ENCODE results near the gene SLC26A2. TPM values are rescaled to one million over a fixed set of nuclear protein-coding genes. Genes with fewer than 3 reads are reported as not detected.

The SLC26A2 gene
- total RNA-seq, 3 donors from 2014 or later, result 7.9 to 8.8 (median 8.0) TPM

DNA sequence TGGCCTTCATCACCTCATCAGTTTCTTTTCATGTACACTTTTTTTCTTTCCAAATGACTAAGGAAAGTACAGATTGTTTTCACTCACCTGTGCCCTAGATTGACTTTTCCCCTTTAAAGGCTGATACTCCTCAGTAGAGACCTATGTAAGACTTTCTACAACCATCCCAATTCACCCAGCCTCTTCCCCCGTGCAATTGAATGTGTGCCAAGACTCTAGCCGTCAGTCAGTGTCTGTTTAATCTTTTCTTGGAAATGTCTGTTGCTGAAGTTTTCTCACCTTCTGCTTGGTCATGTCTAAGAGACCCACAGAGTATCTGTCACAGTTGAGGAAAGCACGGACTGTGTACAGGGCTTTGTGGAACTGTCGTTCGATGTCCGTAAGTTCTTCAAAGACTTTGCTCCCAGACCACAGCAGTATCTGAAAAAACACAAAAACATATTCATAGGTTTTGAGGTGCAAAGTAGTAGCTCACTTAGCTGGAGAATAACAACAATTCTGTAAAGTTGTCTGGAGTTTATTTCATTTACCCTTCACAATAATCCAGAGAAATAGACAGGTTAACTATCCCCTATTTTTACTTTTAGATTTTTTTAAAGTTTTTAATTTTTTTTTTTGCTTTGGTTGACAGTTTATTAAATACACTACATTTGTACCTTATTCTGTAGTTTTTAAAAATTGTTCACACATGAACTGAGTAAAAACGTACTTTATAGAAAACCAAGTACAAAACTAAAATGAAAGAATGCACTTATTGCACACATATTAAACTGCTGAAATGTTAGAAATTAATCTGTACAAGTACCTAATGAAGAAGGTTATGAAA, 29.6 kb upstream of the SLC26A2 start:
- DNase-seq (no peak), ATAC-seq (no peak)
- H3K36me3 Mint-ChIP-seq (ENCODE audit: insufficient read depth), result no peaks in the 10 kb centered on the region
- H3K4me3 Mint-ChIP-seq, result no peak overlapping the region
- peaks cover 17% of the 10 kb centered on the region for H3K27me3 Mint-ChIP-seq (ENCODE audit: low read depth)
- H3K4me1 Mint-ChIP-seq (ENCODE audit: low read depth), result no peaks in the 10 kb centered on the region
- H3K9me3 Mint-ChIP-seq, result no peaks in the 10 kb centered on the region

DNA sequence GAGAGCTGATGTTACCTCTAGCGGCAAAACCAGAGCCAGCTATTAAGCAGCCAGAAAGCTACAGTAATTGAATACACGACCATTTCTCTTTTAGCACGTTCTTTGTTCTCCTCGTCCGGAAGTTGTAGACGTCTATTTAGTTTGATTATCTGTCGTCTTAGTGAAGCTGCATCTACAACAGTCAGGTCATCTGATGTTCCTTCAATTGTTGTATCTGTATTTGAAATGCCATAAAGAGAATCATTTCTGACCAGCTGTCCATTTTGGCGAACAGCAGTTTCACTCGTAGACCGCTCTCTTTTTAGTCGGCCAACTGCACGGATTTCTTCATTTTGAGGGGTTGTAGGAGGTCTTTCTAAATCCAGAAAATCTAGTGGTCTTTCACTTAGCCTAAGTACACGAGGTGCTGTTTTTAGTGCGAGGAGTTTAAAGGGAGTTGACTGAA, 28.5 kb upstream of the SLC26A2 start:
- Mint-ChIP-seq H3K4me1 (ENCODE audit: low read depth) (no peaks in the 10 kb centered on the region), H3K27me3 (ENCODE audit: low read depth) (peaks cover 20% of the 10 kb centered on the region), H3K4me3 (no peak overlapping the region), H3K9me3 (no peaks in the 10 kb centered on the region), H3K36me3 (ENCODE audit: insufficient read depth) (no peaks in the 10 kb centered on the region)
- no peak for ATAC-seq
- DNase-seq, result no peak

DNA sequence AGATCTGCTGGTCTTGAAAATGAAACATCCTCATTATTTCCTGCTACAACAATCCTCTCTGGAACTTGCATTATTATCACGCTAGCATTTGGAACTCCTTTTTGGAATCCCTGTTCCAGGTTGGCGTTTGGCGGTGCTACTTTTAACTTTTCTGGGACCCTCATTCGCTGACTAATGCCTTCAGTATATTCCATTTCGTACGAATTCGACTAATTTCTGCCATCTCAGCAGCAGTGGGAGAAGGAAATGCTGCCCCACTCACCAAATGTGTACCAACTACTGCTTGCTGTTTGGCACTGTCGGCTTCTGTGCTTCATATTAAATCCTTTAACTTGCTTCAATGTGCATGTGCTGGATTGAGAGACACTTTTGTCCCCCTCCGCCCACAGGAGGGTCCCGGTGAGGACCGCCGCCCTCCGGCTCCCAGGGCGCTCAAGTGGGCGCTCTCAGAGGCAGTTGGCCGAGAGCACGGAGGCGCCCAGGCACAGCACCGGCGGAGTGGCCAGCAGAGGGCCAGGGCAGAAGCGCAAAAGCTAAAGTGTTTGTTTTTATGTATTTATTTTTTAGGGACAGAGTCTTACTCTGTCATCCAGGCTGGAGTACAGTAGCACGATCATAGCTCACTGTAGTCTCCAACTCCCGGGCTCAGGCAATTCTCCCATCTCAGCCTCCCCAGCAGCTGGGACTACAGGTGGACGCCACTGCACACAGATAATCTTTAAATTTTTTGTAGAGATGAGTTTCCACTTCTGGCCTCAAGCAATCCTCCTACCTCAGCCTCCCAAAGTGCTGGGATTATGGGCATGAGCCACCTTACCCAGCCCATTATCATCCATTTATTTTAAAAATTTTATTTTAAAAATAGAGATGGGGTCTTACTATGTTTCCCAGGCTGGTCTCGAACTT, 27.9 kb upstream of the SLC26A2 start:
- Mint-ChIP-seq H3K9me3 (no peaks in the 10 kb centered on the region), H3K4me1 (ENCODE audit: low read depth) (no peaks in the 10 kb centered on the region), H3K36me3 (ENCODE audit: insufficient read depth) (no peaks in the 10 kb centered on the region), H3K27me3 (ENCODE audit: low read depth) (peaks cover 21% of the 10 kb centered on the region), H3K4me3 (no peak overlapping the region)
- no peak for DNase-seq
- no peak for ATAC-seq

GRCh38 chr5:149935431-149935901, 25.1 kb upstream of the SLC26A2 start:
- peaks cover 17% of the 10 kb centered on the region for H3K27me3 Mint-ChIP-seq (ENCODE audit: low read depth)
- H3K4me1 Mint-ChIP-seq (ENCODE audit: low read depth), result no peaks in the 10 kb centered on the region
- no peak overlapping the region for H3K4me3 Mint-ChIP-seq
- no peaks in the 10 kb centered on the region for H3K9me3 Mint-ChIP-seq
- H3K36me3 Mint-ChIP-seq (ENCODE audit: insufficient read depth), result no peaks in the 10 kb centered on the region
- no peak for ATAC-seq
- no peak for DNase-seq

GRCh38 chr5:149936044-149936699, 24.4 kb upstream of the SLC26A2 start:
- ATAC-seq (no peak), DNase-seq (no peak)
- H3K36me3 Mint-ChIP-seq (ENCODE audit: insufficient read depth), result no peaks in the 10 kb centered on the region
- H3K9me3 Mint-ChIP-seq, result no peaks in the 10 kb centered on the region
- H3K27me3 Mint-ChIP-seq (ENCODE audit: low read depth), result peaks cover 17% of the 10 kb centered on the region
- H3K4me1 Mint-ChIP-seq (ENCODE audit: low read depth), result no peaks in the 10 kb centered on the region
- no peak overlapping the region for H3K4me3 Mint-ChIP-seq

DNA sequence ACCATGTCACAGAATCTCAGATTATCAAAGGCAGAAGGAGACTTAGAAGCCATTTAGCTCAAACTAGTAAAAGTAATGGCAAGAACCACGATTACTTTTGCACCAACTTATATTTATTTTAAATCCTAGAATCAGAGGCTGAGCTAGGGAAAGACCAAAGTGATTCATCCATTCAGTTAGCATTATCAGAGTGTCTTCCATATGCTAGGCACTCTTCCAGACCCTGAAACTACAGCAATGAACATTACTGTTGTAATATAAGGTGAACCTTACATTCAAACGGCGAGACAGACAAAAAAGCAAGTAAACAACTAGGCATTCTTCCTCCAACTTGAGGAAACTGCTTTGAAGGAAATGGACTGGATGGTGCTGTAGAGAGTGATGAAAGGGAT, 23.9 kb upstream of the SLC26A2 start:
- H3K27me3 Mint-ChIP-seq (ENCODE audit: low read depth), result peaks cover 15% of the 10 kb centered on the region
- no peaks in the 10 kb centered on the region for H3K9me3 Mint-ChIP-seq
- ATAC-seq, result no peak
- H3K4me1 Mint-ChIP-seq (ENCODE audit: low read depth), result no peaks in the 10 kb centered on the region
- no peak for DNase-seq
- H3K36me3 Mint-ChIP-seq (ENCODE audit: insufficient read depth), result no peaks in the 10 kb centered on the region
- H3K4me3 Mint-ChIP-seq, result no peak overlapping the region

DNA sequence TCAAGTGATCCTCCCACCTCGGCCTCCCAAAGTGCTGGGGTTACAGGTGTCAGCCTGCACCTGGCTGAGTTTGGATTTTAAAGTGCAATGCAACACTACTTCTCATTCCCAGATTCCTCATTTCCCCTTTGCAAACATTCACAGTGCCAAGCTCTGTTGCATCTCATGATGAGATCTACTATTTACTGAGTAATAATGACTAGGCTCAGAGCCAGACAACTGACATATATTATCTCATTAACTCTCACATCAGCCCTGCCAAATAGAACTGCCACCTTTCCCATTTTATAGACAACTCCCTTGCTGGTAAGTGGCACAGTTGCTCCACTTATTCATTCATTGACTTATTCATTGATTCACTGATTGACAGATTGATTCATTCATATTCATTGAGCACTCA, 22.9 kb upstream of the SLC26A2 start:
- Mint-ChIP-seq H3K9me3 (no peaks in the 10 kb centered on the region), H3K36me3 (ENCODE audit: insufficient read depth) (no peaks in the 10 kb centered on the region), H3K4me3 (no peak overlapping the region), H3K4me1 (ENCODE audit: low read depth) (no peaks in the 10 kb centered on the region), H3K27me3 (ENCODE audit: low read depth) (peaks cover 7% of the 10 kb centered on the region)
- ATAC-seq (no peak), DNase-seq (no peak)

DNA sequence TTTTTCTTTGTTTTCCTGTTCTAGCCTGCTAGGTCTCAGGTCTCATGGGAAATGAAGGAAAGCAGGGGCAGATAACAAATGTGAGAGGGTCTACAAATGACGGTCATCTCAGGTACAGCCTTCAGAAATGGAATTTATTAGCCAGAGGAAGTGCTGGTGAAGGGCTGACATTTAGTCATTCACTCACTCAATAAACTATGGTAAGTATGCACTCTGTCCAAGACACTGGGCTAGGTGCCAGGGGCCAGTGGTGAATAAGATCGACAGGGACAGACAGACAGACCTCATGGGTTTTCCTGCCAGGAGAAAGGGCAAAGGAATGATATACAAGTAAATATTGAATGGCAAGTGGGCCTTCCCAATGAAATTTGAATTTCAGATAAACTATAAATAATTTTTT, 22.3 kb upstream of the SLC26A2 start:
- H3K27me3 Mint-ChIP-seq (ENCODE audit: low read depth), result peaks cover 6% of the 10 kb centered on the region
- H3K4me3 Mint-ChIP-seq, result no peak overlapping the region

GRCh38 chr5:149938791-149939358, 21.7 kb upstream of the SLC26A2 start:
- Mint-ChIP-seq H3K9me3 (no peaks in the 10 kb centered on the region), H3K4me1 (ENCODE audit: low read depth) (no peaks in the 10 kb centered on the region), H3K4me3 (no peak overlapping the region), H3K36me3 (ENCODE audit: insufficient read depth) (no peaks in the 10 kb centered on the region), H3K27me3 (ENCODE audit: low read depth) (peaks cover 6% of the 10 kb centered on the region)
- DNase-seq (no peak), ATAC-seq (no peak)

More for the DNA sequence above, 22.3 kb upstream of the SLC26A2 start:
- H3K9me3 Mint-ChIP-seq, result no peaks in the 10 kb centered on the region
- no peaks in the 10 kb centered on the region for H3K4me1 Mint-ChIP-seq (ENCODE audit: low read depth)
- H3K36me3 Mint-ChIP-seq (ENCODE audit: insufficient read depth), result no peaks in the 10 kb centered on the region
- DNase-seq (no peak), ATAC-seq (no peak)

DNA sequence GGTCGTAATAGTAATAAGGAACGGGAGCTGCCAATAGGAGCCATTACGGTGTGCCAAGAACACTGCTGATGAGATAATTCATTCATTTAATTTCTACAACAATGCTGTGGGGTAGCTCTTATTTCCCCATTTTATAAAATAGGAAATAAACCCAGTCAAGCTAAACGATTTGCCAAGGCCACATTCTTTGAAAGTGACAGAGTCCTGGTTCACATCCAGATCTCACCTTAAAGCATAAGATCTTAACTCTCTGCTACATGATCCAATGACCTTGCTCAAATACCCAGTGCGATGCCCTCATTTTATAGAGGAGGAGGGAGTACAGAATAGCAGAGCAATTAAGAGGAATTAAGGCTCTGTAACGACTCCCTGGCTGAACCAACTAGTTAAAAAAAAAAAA, 21.0 kb upstream of the SLC26A2 start:
- H3K27me3 Mint-ChIP-seq (ENCODE audit: low read depth), result peaks cover 6% of the 10 kb centered on the region
- no peak for ATAC-seq
- no peaks in the 10 kb centered on the region for H3K36me3 Mint-ChIP-seq (ENCODE audit: insufficient read depth)
- no peaks in the 10 kb centered on the region for H3K9me3 Mint-ChIP-seq
- H3K4me3 Mint-ChIP-seq, result no peak overlapping the region
- no peaks in the 10 kb centered on the region for H3K4me1 Mint-ChIP-seq (ENCODE audit: low read depth)
- no peak for DNase-seq

DNA sequence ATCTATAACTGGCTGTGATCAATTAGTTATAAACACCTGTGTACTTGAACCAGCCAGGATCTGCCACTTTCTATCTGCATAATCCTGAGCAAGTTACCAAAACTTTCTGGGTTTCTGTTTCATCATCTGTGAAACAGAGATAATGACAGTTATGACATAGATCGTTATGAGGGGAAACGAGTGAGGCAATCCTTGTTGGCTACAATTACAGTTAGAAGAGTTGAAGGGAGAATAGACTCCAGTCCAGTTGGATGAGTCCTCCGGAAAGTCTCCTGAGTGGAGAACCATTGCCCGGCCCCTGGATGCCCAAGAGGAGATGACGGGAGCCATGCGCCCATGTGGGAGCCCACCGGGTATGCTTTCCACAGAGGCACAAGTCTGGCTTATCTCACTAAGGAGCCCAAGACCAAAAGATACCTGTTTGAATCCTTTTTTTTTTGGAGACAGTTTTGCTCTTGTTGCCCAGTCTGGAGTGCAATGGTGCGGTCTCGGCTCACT, 20.4 kb upstream of the SLC26A2 start:
- no peaks in the 10 kb centered on the region for H3K4me1 Mint-ChIP-seq (ENCODE audit: low read depth)
- no peak for DNase-seq
- ATAC-seq, result peak in 1 of 2 donors; percentile 41
- H3K9me3 Mint-ChIP-seq, result no peaks in the 10 kb centered on the region
- no peak overlapping the region for H3K4me3 Mint-ChIP-seq
- H3K36me3 Mint-ChIP-seq (ENCODE audit: insufficient read depth), result no peaks in the 10 kb centered on the region
- peaks cover 6% of the 10 kb centered on the region for H3K27me3 Mint-ChIP-seq (ENCODE audit: low read depth)

DNA sequence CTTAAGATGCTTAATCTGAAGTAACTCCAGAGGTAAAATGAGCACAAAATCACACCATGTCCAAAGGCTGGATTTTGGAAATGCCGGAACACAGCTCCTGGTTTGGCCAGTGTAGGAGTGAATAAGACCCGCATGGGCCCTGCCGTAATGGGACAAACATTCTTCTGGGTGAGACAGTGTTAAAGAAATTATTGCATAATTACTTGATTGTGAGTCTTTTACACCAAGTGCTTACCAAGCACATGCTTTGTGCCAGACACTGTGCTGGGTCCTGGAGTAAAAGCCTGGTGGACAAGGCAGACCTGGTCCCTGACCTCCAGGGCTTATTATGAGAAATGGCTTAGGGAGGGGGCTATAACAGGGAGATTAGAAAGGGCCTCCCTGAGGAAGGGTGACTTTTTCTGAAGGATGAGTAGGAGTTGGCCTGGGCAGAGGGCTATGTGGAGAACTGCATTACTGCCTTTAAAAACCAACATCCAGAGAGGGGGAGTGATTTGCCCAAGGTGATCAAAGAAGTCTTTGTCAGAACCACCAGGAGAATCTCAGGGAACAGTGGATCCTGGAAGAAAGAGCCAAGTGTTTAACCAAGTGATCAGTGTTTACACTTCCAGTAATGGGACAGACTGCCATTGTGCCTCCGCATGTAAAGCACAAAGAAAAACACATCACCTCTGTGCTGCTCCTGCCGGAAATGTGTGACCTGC, 19.5 kb upstream of the SLC26A2 start:
- Mint-ChIP-seq H3K9me3 (no peaks in the 10 kb centered on the region), H3K27me3 (ENCODE audit: low read depth) (peaks cover 4% of the 10 kb centered on the region), H3K36me3 (ENCODE audit: insufficient read depth) (no peaks in the 10 kb centered on the region), H3K4me3 (no peak overlapping the region), H3K4me1 (ENCODE audit: low read depth) (no peaks in the 10 kb centered on the region)
- ATAC-seq (no peak), DNase-seq (no peak)

DNA sequence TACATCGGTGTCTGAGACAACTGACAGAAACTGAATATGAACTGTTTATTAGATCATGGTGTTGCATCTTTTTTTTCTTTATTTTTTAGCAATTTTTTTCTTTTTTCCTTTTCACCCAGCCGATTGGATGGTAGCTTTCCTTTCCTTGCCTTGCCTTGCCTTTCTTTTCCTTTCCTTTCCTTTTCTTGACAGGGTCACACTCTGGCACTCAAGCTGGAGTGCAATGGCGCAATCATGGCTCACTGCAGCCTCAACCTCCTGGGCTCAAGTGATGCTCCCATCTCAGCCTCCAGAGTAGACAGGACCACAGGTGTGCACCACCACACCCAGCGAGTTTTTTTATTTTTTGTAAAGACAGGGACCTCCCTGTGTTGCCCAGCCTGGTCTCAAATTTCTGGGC, 18.8 kb upstream of the SLC26A2 start:
- no peak for ATAC-seq
- no peaks in the 10 kb centered on the region for H3K9me3 Mint-ChIP-seq

More for the DNA sequence above, 18.8 kb upstream of the SLC26A2 start:
- H3K4me1 Mint-ChIP-seq (ENCODE audit: low read depth), result no peaks in the 10 kb centered on the region
- DNase-seq, result no peak
- no peak overlapping the region for H3K4me3 Mint-ChIP-seq
- H3K27me3 Mint-ChIP-seq (ENCODE audit: low read depth), result peaks cover 3% of the 10 kb centered on the region
- no peaks in the 10 kb centered on the region for H3K36me3 Mint-ChIP-seq (ENCODE audit: insufficient read depth)
